ENCODE data around the gene CFL2.
A peak's percentile ranks its signal among the peaks of the same experiment; 100 is the strongest.

The CFL2 gene

DNA sequence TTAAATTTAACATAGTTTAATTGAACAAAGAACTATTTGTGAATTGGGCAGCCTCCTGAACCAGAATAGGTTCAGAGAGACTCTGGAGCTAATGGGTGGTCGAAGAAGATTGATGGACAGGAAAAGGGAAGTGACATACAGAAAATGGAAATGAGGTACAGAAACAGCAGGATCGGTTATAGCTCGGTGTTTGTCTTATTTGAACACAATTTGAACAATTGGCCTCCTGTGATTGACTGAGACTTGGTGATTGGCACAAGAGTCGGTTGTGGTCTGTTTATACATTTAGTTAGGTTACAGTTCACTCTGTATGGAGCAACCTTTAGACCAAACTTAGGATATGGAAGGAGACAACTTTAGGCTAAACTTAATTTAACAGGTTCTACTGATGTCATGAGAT is 18.4 kb upstream of the CFL2 start:
- H3K4me3 ChIP-seq (replicated peaks; ENCODE audit: low read depth, low read length), result no peak overlapping the region
- TF ChIP-seq, protein P1, sequence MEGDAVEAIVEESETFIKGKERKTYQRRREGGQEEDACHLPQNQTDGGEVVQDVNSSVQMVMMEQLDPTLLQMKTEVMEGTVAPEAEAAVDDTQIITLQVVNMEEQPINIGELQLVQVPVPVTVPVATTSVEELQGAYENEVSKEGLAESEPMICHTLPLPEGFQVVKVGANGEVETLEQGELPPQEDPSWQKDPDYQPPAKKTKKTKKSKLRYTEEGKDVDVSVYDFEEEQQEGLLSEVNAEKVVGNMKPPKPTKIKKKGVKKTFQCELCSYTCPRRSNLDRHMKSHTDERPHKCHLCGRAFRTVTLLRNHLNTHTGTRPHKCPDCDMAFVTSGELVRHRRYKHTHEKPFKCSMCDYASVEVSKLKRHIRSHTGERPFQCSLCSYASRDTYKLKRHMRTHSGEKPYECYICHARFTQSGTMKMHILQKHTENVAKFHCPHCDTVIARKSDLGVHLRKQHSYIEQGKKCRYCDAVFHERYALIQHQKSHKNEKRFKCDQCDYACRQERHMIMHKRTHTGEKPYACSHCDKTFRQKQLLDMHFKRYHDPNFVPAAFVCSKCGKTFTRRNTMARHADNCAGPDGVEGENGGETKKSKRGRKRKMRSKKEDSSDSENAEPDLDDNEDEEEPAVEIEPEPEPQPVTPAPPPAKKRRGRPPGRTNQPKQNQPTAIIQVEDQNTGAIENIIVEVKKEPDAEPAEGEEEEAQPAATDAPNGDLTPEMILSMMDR (IDR thresholded peaks at IDR 0.05; ENCODE audit: insufficient read depth, low read length, poor library complexity, severe bottlenecking), result no peak
- no peak for DNase-seq (ENCODE audit: extremely low read depth, insufficient read length)
- no peaks in the 10 kb centered on the region for H3K27me3 ChIP-seq (replicated peaks; ENCODE audit: control insufficient read depth, insufficient read depth, low read length)
- no peaks in the 10 kb centered on the region for H3K36me3 ChIP-seq (ENCODE audit: control insufficient read depth, insufficient read depth, low read length)

DNA sequence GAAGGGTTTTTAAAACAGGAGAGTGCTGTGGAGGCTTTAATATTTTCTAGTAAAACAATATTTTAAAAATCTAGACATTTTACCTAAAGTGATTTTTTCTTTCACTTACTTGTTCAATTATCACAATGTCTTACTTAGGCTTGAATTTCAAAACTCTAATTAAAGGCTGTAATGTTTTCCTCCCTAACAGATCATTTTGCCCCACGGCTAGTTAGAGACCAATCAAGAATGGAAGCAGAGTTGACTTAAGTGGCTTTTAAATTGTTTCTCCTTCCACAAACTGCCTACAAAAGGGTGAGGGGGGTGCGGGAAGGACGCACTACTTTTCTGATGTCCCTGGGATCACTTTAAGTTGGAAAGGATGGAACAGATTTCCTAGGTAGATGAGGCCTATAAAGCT is 9.5 kb upstream of the CFL2 start:
- no peak for DNase-seq (ENCODE audit: extremely low read depth, insufficient read length)
- no peaks in the 10 kb centered on the region for H3K36me3 ChIP-seq (ENCODE audit: control insufficient read depth, insufficient read depth, low read length)
- no peaks in the 10 kb centered on the region for H3K27me3 ChIP-seq (replicated peaks; ENCODE audit: control insufficient read depth, insufficient read depth, low read length)
- H3K4me3 ChIP-seq (replicated peaks; ENCODE audit: low read depth, low read length), result no peak overlapping the region
- TF ChIP-seq, protein P1 (IDR thresholded peaks at IDR 0.05; ENCODE audit: insufficient read depth, low read length, poor library complexity, severe bottlenecking), result no peak

DNA sequence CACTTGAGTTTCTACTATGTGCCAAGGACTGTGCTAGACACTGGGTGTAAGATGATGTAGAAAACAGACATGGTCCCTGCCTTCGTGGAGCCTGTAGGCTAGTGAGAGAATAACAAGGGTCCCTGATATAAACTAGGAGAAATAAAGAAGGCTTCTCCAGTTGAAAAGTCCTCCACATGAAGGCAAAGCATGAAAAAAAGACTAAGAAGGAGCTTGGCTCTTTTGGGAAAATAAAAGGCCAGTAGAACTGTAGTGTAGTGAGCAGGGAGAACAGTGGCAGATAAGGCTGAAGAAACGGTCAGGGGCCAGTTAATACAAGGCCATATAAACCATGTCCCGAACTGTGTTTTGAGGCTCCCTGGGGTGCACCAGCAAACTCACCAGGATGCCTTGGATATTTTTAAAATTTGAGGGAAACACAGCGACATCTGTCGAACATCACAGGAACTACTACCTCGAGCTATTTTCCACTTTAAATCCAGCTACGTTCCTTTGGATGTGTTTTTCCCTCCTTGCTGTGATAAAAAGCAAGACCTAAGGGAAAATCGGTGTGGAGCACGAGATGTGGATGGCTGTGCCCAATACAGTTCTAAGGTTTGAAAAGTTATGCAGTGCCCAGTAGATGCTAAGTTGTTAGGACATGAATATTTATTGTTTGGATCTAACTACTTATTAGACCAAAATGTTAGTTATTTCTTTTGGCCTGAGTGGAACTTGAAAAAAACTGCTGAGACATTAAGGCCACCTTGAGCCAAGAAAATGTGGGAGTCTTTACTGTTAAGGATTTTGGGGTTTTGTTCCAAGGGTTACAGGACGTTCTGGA is 8.5 kb upstream of the CFL2 start:
- DNase-seq (ENCODE audit: extremely low read depth, insufficient read length), result peak; percentile 15
- TF ChIP-seq, protein P1 (IDR thresholded peaks at IDR 0.05; ENCODE audit: insufficient read depth, low read length, poor library complexity, severe bottlenecking), result peak; percentile 70
- no peaks in the 10 kb centered on the region for H3K36me3 ChIP-seq (ENCODE audit: control insufficient read depth, insufficient read depth, low read length)
- no peaks in the 10 kb centered on the region for H3K27me3 ChIP-seq (replicated peaks; ENCODE audit: control insufficient read depth, insufficient read depth, low read length)
- no peak overlapping the region for H3K4me3 ChIP-seq (replicated peaks; ENCODE audit: low read depth, low read length)

DNA sequence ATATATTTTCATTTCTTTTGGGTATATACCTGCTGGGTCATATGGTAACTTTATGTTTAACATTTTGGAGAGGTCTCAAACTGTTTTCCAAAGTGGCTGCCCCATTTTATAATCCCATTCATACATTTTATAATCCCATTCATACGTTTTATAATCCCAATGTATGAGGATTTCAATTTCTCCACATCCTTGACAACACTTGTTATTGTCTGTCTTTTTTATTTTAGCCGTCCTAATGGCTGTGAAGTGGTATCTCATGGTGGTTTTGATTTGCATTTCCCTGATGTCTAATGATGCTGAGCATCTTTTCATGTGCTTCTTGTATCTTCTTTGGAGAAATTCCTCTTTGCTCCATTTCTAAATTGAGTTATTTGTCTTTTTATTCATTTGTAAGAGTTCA is 6.7 kb upstream of the CFL2 start:
- Histone ChIP-seq H3K36me3 (ENCODE audit: control insufficient read depth, insufficient read depth, low read length) (no peaks in the 10 kb centered on the region), H3K4me3 (replicated peaks; ENCODE audit: low read depth, low read length) (no peak overlapping the region), H3K27me3 (replicated peaks; ENCODE audit: control insufficient read depth, insufficient read depth, low read length) (no peaks in the 10 kb centered on the region)
- TF ChIP-seq, protein P1 (IDR thresholded peaks at IDR 0.05; ENCODE audit: insufficient read depth, low read length, poor library complexity, severe bottlenecking), result no peak
- no peak for DNase-seq (ENCODE audit: extremely low read depth, insufficient read length)

DNA sequence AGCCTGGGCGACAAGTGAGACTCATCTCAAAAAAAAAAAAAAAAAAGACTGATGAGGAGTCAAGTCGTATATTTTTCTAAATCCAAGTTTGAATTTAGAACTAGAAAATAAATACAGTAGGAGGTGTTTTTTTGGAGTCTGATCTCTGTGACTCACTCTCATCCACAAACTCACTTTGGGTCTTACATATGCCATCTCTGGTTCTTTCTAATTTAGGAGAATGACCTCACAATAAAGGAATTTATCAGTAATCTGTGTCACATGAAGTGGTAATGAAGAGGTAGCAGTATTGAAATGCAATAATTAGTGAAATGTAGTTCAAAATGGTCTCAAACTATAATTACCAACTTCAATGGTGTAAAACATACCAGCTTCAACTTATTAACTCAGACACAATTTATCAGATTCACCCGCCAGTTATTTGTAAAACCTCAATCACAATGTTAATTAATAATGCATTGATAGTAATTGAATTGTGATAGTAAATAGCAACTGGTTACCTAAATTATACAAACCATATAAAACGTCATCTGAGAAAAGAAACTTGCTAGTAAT is 4.4 kb upstream of the CFL2 start:
- TF ChIP-seq, protein P1 (IDR thresholded peaks at IDR 0.05; ENCODE audit: insufficient read depth, low read length, poor library complexity, severe bottlenecking), result no peak
- Histone ChIP-seq H3K27me3 (replicated peaks; ENCODE audit: control insufficient read depth, insufficient read depth, low read length) (no peaks in the 10 kb centered on the region), H3K4me3 (replicated peaks; ENCODE audit: low read depth, low read length) (no peak overlapping the region), H3K36me3 (ENCODE audit: control insufficient read depth, insufficient read depth, low read length) (no peaks in the 10 kb centered on the region)
- DNase-seq (ENCODE audit: extremely low read depth, insufficient read length), result no peak
